Measurements from ENCODE around the gene DACH1. TPM values are rescaled to one million over a fixed set of nuclear protein-coding genes. Genes with fewer than 3 reads are reported as not detected.

Gene DACH1
- total RNA-seq, 5 donors from 2014 or later (not counting 1 experiment from before 2014, with no cell fraction given): 0.13 to 1.2 (median 0.23) TPM

- Histone ChIP-seq H3K36me3 (ENCODE audit: control insufficient read depth in 2 of 2, extremely low read depth in 1 of 2, insufficient read depth in 1 of 2, low read length in 1 of 2) (no peaks in the 10 kb centered on the region), H3K27me3 (replicated peaks in 1 of 2; ENCODE audit: control insufficient read depth in 2 of 2, extremely low read depth in 1 of 2, insufficient read depth in 2 of 2, low read length in 1 of 2) (no peaks in the 10 kb centered on the region), H3K27ac (ENCODE audit: low read length) (no peak overlapping the region), H3K4me3 (ENCODE audit: control insufficient read depth in 1 of 2, extremely low read depth in 1 of 2, low read length in 1 of 2) (no peak overlapping the region), H3K4me1 (ENCODE audit: control insufficient read depth in 1 of 2, extremely low read depth in 1 of 2, insufficient read depth in 2 of 2, low read length in 2 of 2) (no peaks in the 10 kb centered on the region), H3K9me3 (no peaks in the 10 kb centered on the region)
- no peaks in the 10 kb centered on the region for H3K4me1 Mint-ChIP-seq
- ATAC-seq (replicated peaks in 1 of 4) (no peak), DNase-seq (no peak)
- H3K4me3 Mint-ChIP-seq: no peak overlapping the region
- H3K27ac Mint-ChIP-seq: no peak overlapping the region
- POLR2A ChIA-PET: no interaction called here
- WGBS (ENCODE audit: insufficient coverage): no CpG with 5 or more reads among the region's 4 CpGs
- H3K36me3 Mint-ChIP-seq: no peaks in the 10 kb centered on the region
- no peaks in the 10 kb centered on the region for H3K9me3 Mint-ChIP-seq
- CTCF ChIA-PET: interaction anchor here in 1 of 2 donors (0.6 kb wide), 1 partner anchor 62 kb away, joined by 3 read pairs; no protein-coding TSS in a partner anchor
- H3K27me3 Mint-ChIP-seq: no peaks in the 10 kb centered on the region
Observed at GRCh38 chr13:71626421-71627117, 240.4 kb downstream of the DACH1 start.

- no peak overlapping the region for H3K4me3 ChIP-seq (ENCODE audit: control insufficient read depth in 1 of 2, extremely low read depth in 1 of 2, low read length in 1 of 2)
- no peaks in the 10 kb centered on the region for H3K27me3 Mint-ChIP-seq
- ChIA-PET CTCF (no interaction called here), POLR2A (no interaction called here)
- H3K27me3 ChIP-seq (replicated peaks in 1 of 2; ENCODE audit: control insufficient read depth in 2 of 2, extremely low read depth in 1 of 2, insufficient read depth in 2 of 2, low read length in 1 of 2): no peaks in the 10 kb centered on the region
- no peaks in the 10 kb centered on the region for H3K9me3 ChIP-seq
- H3K36me3 Mint-ChIP-seq: no peaks in the 10 kb centered on the region
- no peaks in the 10 kb centered on the region for H3K4me1 Mint-ChIP-seq
- DNase-seq (no peak), ATAC-seq (replicated peaks in 1 of 4) (no peak)
- H3K27ac Mint-ChIP-seq: no peak overlapping the region
- H3K4me3 Mint-ChIP-seq: no peak overlapping the region
- no peaks in the 10 kb centered on the region for H3K9me3 Mint-ChIP-seq
- H3K4me1 ChIP-seq (ENCODE audit: control insufficient read depth in 1 of 2, extremely low read depth in 1 of 2, insufficient read depth in 2 of 2, low read length in 2 of 2): no peaks in the 10 kb centered on the region
- no peaks in the 10 kb centered on the region for H3K36me3 ChIP-seq (ENCODE audit: control insufficient read depth in 2 of 2, extremely low read depth in 1 of 2, insufficient read depth in 1 of 2, low read length in 1 of 2)
- no peak overlapping the region for H3K27ac ChIP-seq (ENCODE audit: low read length)
Observed at GRCh38 chr13:71625694-71626093, 241.3 kb downstream of the DACH1 start.

GRCh38 chr13:71624653-71625600 lies 242.1 kb downstream of the DACH1 start:
- WGBS (ENCODE audit: insufficient coverage): 100% methylated on average over 2 of the region's 5 CpGs
- Mint-ChIP-seq H3K4me3 (no peak overlapping the region), H3K27ac (no peak overlapping the region), H3K4me1 (no peaks in the 10 kb centered on the region), H3K27me3 (no peaks in the 10 kb centered on the region), H3K9me3 (no peaks in the 10 kb centered on the region), H3K36me3 (no peaks in the 10 kb centered on the region)
- ChIA-PET CTCF (no interaction called here), POLR2A (no interaction called here)
- ATAC-seq (replicated peaks in 1 of 4) (no peak), DNase-seq (no peak)
- H3K27me3 ChIP-seq (replicated peaks in 1 of 2; ENCODE audit: control insufficient read depth in 2 of 2, extremely low read depth in 1 of 2, insufficient read depth in 2 of 2, low read length in 1 of 2): no peaks in the 10 kb centered on the region
- H3K9me3 ChIP-seq: no peaks in the 10 kb centered on the region
- no peak overlapping the region for H3K27ac ChIP-seq (ENCODE audit: low read length)
- no peak overlapping the region for H3K4me3 ChIP-seq (ENCODE audit: control insufficient read depth in 1 of 2, extremely low read depth in 1 of 2, low read length in 1 of 2)
- no peaks in the 10 kb centered on the region for H3K36me3 ChIP-seq (ENCODE audit: control insufficient read depth in 2 of 2, extremely low read depth in 1 of 2, insufficient read depth in 1 of 2, low read length in 1 of 2)
- no peaks in the 10 kb centered on the region for H3K4me1 ChIP-seq (ENCODE audit: control insufficient read depth in 1 of 2, extremely low read depth in 1 of 2, insufficient read depth in 2 of 2, low read length in 2 of 2)

GRCh38 chr13:71621174-71622124 lies 245.6 kb downstream of the DACH1 start:
- 85% methylated on average over 4 of the region's 11 CpGs for WGBS (ENCODE audit: insufficient coverage)
- DNase-seq (no peak), ATAC-seq (replicated peaks in 1 of 4) (no peak)
- Histone ChIP-seq H3K27ac (ENCODE audit: low read length) (no peak overlapping the region), H3K9me3 (no peaks in the 10 kb centered on the region), H3K27me3 (replicated peaks in 1 of 2; ENCODE audit: control insufficient read depth in 2 of 2, extremely low read depth in 1 of 2, insufficient read depth in 2 of 2, low read length in 1 of 2) (no peaks in the 10 kb centered on the region), H3K36me3 (ENCODE audit: control insufficient read depth in 2 of 2, extremely low read depth in 1 of 2, insufficient read depth in 1 of 2, low read length in 1 of 2) (no peaks in the 10 kb centered on the region), H3K4me1 (ENCODE audit: control insufficient read depth in 1 of 2, extremely low read depth in 1 of 2, insufficient read depth in 2 of 2, low read length in 2 of 2) (no peaks in the 10 kb centered on the region), H3K4me3 (ENCODE audit: control insufficient read depth in 1 of 2, extremely low read depth in 1 of 2, low read length in 1 of 2) (no peak overlapping the region)
- no peaks in the 10 kb centered on the region for H3K27me3 Mint-ChIP-seq
- ChIA-PET CTCF (no interaction called here), POLR2A (no interaction called here)
- H3K4me1 Mint-ChIP-seq: no peaks in the 10 kb centered on the region
- H3K27ac Mint-ChIP-seq: no peak overlapping the region
- peaks cover 0 to 3% (median 0%) of the 10 kb centered on the region in 3 donors for H3K9me3 Mint-ChIP-seq
- H3K4me3 Mint-ChIP-seq: no peak overlapping the region
- H3K36me3 Mint-ChIP-seq: no peaks in the 10 kb centered on the region

GRCh38 chr13:71619096-71619495 lies 247.9 kb downstream of the DACH1 start:
- Mint-ChIP-seq H3K4me1 (no peaks in the 10 kb centered on the region), H3K27me3 (no peaks in the 10 kb centered on the region), H3K36me3 (no peaks in the 10 kb centered on the region), H3K9me3 (peaks cover 0 to 3% (median 0%) of the 10 kb centered on the region in 3 donors), H3K4me3 (no peak overlapping the region), H3K27ac (no peak overlapping the region)
- no peaks in the 10 kb centered on the region for H3K27me3 ChIP-seq (replicated peaks in 1 of 2; ENCODE audit: control insufficient read depth in 2 of 2, extremely low read depth in 1 of 2, insufficient read depth in 2 of 2, low read length in 1 of 2)
- CTCF ChIA-PET: no interaction called here
- POLR2A ChIA-PET: no interaction called here
- H3K36me3 ChIP-seq (ENCODE audit: control insufficient read depth in 2 of 2, extremely low read depth in 1 of 2, insufficient read depth in 1 of 2, low read length in 1 of 2): no peaks in the 10 kb centered on the region
- no peaks in the 10 kb centered on the region for H3K4me1 ChIP-seq (ENCODE audit: control insufficient read depth in 1 of 2, extremely low read depth in 1 of 2, insufficient read depth in 2 of 2, low read length in 2 of 2)
- no peak for ATAC-seq (replicated peaks in 1 of 4)
- no peak overlapping the region for H3K4me3 ChIP-seq (ENCODE audit: control insufficient read depth in 1 of 2, extremely low read depth in 1 of 2, low read length in 1 of 2)
- no peak for DNase-seq
- no peak overlapping the region for H3K27ac ChIP-seq (ENCODE audit: low read length)
- H3K9me3 ChIP-seq: no peaks in the 10 kb centered on the region

GRCh38 chr13:71618159-71618558 lies 248.8 kb downstream of the DACH1 start:
- Mint-ChIP-seq H3K27ac (no peak overlapping the region), H3K36me3 (no peaks in the 10 kb centered on the region), H3K9me3 (peaks cover 0 to 3% (median 0%) of the 10 kb centered on the region in 3 donors), H3K27me3 (no peaks in the 10 kb centered on the region), H3K4me1 (peaks cover 0 to 4% (median 0%) of the 10 kb centered on the region in 3 donors), H3K4me3 (no peak overlapping the region)
- Histone ChIP-seq H3K27ac (ENCODE audit: low read length) (no peak overlapping the region), H3K4me3 (ENCODE audit: control insufficient read depth in 1 of 2, extremely low read depth in 1 of 2, low read length in 1 of 2) (no peak overlapping the region), H3K27me3 (replicated peaks in 1 of 2; ENCODE audit: control insufficient read depth in 2 of 2, extremely low read depth in 1 of 2, insufficient read depth in 2 of 2, low read length in 1 of 2) (no peaks in the 10 kb centered on the region), H3K9me3 (no peaks in the 10 kb centered on the region), H3K36me3 (ENCODE audit: control insufficient read depth in 2 of 2, extremely low read depth in 1 of 2, insufficient read depth in 1 of 2, low read length in 1 of 2) (no peaks in the 10 kb centered on the region), H3K4me1 (ENCODE audit: control insufficient read depth in 1 of 2, extremely low read depth in 1 of 2, insufficient read depth in 2 of 2, low read length in 2 of 2) (no peaks in the 10 kb centered on the region)
- DNase-seq (no peak), ATAC-seq (replicated peaks in 1 of 4) (no peak)
- ChIA-PET POLR2A (no interaction called here), CTCF (no interaction called here)
